SIG-M5 (cell line): ENCODE data around the gene KRABD2.
"Not testable (repeated sequence)": the region's sequence is repeated elsewhere in the genome, so short reads cannot be mapped to it uniquely, and the experiment has no call there.

Experiments
- DNase-seq: peaks from one replicate; lab custom pipeline; 2025; lab: John Stamatoyannopoulos, UW

The KRABD2 gene

GRCh38 chr17:8360751-8361150 is 15.8 kb downstream of the KRABD2 start:
- DNase-seq = no peak

DNA sequence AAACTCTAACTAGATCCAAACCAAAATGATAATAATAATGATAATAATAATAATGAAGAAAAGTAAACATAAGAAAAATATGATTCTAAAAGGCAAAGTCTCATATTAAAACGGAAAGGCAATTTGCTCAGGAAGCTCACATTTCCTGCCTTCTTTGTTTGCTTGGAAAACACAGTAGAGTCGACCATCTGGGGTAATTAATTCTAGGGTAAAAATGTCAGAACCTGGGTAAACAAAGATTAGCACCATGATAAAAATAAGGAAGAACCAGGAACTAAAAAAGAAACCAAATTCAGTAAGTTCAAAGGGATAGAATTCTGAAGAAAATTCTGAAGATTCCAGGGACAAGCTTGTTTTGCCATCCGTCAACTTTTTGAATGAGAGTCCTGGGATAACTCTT is 16.2 kb downstream of the KRABD2 start:
- DNase-seq = no peak

DNA sequence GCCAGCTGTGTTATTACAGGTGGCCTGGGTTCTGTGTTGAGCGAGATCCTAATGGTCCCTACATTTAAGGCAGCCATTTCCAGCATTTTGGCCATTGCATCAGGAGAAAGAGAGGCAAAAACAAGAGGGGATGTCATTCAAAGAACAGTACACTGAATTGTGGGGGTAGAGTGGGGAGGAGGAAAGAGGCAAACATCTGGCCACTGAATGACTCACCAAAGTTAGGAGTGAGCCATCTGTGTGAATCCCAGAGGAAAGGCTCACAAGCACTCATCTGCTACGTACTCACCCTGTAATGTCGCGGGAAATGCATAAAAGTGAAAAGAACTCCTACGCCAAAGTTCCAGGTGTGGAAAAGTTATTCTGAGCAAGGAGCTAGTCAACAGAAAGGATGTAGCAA is 16.7 kb downstream of the KRABD2 start:
- DNase-seq = no peak

DNA sequence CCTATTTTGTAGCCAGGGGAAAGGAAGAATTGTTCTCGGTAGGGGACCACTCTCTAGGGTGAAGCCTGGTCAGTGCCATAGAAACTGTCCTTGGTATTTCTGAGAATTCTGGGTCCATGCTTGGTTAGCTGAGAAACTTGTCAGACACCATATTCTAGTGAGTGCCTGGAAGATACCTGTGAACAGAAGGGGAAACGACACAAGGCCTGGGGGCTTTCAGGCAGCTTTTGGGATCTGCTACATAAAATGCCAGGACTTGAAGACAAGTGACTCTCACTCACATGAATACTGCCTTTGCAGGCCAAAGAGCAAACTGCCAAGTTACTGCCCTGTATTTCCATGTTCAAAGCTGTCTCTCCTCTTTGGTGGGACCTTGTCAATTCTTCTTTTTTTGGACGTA is 18.6 kb downstream of the KRABD2 start:
- no peak for DNase-seq

GRCh38 chr17:8354236-8354635 is 22.3 kb downstream of the KRABD2 start:
- no peak for DNase-seq

DNA sequence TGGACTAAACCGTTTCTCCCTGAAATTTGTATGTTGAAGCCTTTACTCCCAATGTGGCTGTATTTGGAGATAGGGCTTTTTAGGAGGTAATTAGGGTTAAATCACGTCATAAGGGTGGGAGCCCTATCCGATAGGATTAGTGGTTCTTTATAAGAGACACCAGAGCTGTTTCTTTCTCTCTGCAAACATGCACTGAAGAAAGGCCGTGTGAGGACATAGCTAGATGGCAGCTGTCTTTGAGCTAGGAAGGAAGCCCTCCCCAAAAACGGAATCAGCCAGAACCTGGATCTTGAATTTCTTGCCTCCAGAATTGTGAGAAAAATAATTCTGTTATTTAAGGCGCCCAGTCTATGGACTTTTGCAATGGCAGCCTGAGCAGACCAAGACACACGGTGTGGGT is 22.8 kb downstream of the KRABD2 start:
- DNase-seq = no peak

GRCh38 chr17:8350339-8350738 is 26.2 kb downstream of the KRABD2 start:
- no peak for DNase-seq

GRCh38 chr17:8347001-8347400 is 29.5 kb downstream of the KRABD2 start:
- DNase-seq = not testable (repeated sequence)

GRCh38 chr17:8345951-8346665 is 30.4 kb downstream of the KRABD2 start:
- DNase-seq = no peak

- DNase-seq = no peak
These were observed 31.3 kb downstream of the KRABD2 start for GRCh38 chr17:8345052-8345690.

- no peak for DNase-seq
These were observed 35.0 kb downstream of the KRABD2 start for GRCh38 chr17:8341456-8341855.

- no peak for DNase-seq
These were observed 37.0 kb downstream of the KRABD2 start, which contains the start of gene ODF4 for GRCh38 chr17:8339540-8339939. Gene ODF4 (plus strand): TSS chr17:8339840. CDS start chr17:8340052, 212 bp downstream.

- no peak for DNase-seq
These were observed 37.8 kb downstream of the KRABD2 start for GRCh38 chr17:8338753-8339140.

GRCh38 chr17:8337802-8338752 is 38.4 kb downstream of the KRABD2 start:
- no peak for DNase-seq

GRCh38 chr17:8333281-8333680 is 43.2 kb downstream of the KRABD2 start:
- no peak for DNase-seq

DNA sequence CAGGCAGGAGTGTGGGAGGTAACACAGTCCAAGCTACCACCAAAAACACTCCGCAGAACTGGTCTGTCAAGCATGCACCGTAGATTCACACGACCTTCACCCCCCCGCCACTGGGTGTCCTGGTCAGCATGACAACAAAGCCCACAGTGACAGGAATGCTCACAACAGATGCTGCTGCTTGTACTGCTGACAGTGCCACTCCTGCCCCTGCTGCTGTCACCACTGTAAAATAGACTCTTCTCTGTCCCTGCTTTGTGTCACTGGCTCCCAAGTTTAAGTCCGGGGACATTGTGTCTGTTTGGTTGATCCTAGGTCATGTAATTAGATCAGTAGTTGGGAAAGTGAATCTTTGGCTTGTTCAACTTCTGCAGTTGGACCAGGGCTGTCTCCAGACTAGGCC is 43.8 kb downstream of the KRABD2 start:
- no peak for DNase-seq

DNA sequence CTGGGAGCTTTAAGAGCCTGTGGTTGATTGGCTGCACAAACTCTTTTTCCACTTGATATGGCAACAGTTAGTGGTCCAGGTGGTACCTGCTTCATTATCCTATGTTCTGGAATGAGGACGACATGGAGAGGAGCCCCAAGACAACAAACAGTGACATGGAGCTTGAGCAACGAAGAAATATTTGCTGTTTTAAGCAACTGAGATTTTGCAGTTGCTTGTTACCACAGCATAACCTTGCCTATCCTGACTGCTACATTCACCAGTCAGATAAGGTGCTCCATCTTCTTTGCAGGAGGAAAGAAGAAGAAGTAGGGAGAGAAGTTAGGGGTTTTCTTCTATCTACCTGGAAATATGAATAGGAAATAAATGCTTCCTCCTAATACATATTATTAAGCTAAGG is 44.4 kb downstream of the KRABD2 start:
- DNase-seq = no peak

GRCh38 chr17:8327303-8327649 is 49.2 kb downstream of the KRABD2 start:
- no peak for DNase-seq
